Measurements from ENCODE around the gene PYCR2. TPM values are rescaled to one million over a fixed set of nuclear protein-coding genes. Genes with fewer than 3 reads are reported as not detected.
A peak's percentile ranks its signal among the peaks of the same experiment; 100 is the strongest.
"Not testable (repeated sequence)": the region's sequence is repeated elsewhere in the genome, so short reads cannot be mapped to it uniquely, and the experiment has no call there.

The PYCR2 gene
- 10 to 100 TPM; 38.8 to 55.0 (median 41.0) TPM for total RNA-seq

DNA sequence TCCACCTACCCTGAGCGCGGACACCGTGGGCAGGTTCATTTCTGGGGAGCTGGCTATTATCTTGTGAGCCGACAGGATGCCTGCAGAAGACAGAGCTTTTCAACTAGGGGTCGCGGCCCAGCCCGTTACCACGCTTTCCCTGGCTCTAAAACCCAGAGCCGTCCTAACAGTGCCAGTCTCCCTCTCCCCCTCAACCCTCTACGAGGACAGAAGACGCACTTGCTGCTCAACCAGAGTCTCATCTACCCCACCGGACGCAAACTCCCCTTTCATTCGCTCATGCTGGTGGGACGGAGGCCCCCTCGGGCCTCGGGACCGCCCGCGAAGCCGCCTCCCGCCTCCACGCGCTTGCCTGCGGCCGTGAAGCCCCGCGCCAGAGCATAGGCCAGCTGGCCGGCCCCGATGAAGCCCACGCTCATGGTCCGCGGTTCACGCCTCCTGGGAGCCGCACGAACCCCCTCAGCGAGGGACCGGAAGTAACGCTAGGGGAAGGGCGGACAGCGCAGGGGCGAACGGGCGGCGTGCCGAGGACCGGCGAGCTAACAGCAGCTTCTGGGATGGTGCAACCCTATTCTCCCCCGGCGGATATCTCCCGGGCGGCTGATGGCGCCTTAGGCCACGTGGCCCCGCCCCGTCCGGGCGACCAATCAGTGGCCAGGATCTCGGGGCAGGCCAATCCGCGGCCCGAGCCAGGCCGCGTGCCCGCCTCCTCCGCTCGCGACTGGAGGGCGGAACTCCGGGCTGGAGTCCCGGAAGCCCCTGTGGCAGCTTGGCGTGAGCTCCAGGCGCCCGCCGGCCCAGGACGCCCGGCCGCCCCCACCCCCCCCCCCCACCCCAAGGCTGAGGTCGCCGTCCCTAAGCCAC lies at the start of gene PYCR2:
Gene PYCR2 (minus strand): TSS at position 559 of the 864 bp plus-strand sequence. CDS start 140 bp downstream, at position 419.
- intact Hi-C loops (cut with DNase I) = loop anchor here (5.0 kb wide), 1 partner anchor 48 kb away; no protein-coding TSS in a partner anchor
- TF ChIP-seq POLR2A (IDR thresholded peaks at IDR 0.05) = peak; percentile 37 to 94
- TF ChIP-seq, protein P1, sequence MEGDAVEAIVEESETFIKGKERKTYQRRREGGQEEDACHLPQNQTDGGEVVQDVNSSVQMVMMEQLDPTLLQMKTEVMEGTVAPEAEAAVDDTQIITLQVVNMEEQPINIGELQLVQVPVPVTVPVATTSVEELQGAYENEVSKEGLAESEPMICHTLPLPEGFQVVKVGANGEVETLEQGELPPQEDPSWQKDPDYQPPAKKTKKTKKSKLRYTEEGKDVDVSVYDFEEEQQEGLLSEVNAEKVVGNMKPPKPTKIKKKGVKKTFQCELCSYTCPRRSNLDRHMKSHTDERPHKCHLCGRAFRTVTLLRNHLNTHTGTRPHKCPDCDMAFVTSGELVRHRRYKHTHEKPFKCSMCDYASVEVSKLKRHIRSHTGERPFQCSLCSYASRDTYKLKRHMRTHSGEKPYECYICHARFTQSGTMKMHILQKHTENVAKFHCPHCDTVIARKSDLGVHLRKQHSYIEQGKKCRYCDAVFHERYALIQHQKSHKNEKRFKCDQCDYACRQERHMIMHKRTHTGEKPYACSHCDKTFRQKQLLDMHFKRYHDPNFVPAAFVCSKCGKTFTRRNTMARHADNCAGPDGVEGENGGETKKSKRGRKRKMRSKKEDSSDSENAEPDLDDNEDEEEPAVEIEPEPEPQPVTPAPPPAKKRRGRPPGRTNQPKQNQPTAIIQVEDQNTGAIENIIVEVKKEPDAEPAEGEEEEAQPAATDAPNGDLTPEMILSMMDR (IDR thresholded peaks at IDR 0.05) = no peak
- H3K27ac ChIP-seq = peak within 1 kb of the TSS; percentile 74 to 83 (median 82)
- H3K4me1 ChIP-seq = peaks cover 6 to 12% of the 10 kb centered on the region in 2 donors
- DNase-seq = peak; percentile 95 to 96
- no peaks in the 10 kb centered on the region for H3K9me3 ChIP-seq
- 0% methylated on average over 20 to 38 of the region's 80 CpGs for WGBS, 2 donors
- H3K36me3 ChIP-seq = peaks cover 3% of the 10 kb centered on the region in 2 donors
- H3K27me3 ChIP-seq = no peaks in the 10 kb centered on the region
- peak within 1 kb of the TSS; percentile 55 to 93 (median 83) for H3K4me3 ChIP-seq (replicated peaks in 1 of 3)

DNA sequence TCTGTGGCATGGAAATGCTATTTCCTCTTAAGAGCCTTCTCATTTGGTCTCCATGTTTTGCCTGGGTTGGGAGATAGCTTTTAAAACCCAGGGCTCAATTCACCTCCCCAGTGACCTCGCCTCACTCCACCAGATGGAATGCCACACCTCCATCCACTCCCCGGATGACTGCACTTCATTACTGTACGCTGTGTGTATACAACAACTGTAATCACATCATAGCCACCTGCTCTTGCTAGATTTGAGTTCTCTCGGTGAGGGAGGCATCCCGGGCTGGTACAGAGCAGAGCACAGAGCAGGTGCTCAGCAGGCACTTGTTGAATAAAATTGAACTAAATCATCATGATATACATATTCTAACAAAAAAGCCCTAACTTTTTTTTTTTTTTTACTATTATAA lies 49.1 kb upstream of the PYCR2 start:
- intact Hi-C loops (cut with DNase I) = loop anchor here (5.0 kb wide), 1 partner anchor 51 kb away; the partner anchor contains the start of gene PYCR2
- DNase-seq = no peak
- no peaks in the 10 kb centered on the region for H3K36me3 ChIP-seq
- H3K9me3 ChIP-seq = no peaks in the 10 kb centered on the region
- H3K27me3 ChIP-seq = no peaks in the 10 kb centered on the region
- no peaks in the 10 kb centered on the region for H3K4me1 ChIP-seq
- 55 to 71% methylated on average over 5 of the region's 5 CpGs for WGBS, 2 donors
- no peak for TF ChIP-seq POLR2A (IDR thresholded peaks at IDR 0.05)
- TF ChIP-seq, protein P1 (IDR thresholded peaks at IDR 0.05) = no peak
- no peak overlapping the region for H3K4me3 ChIP-seq (replicated peaks in 1 of 3)
- no peak overlapping the region for H3K27ac ChIP-seq

GRCh38 chr1:225972344-225973152 lies 48.5 kb upstream of the PYCR2 start:
- 92 to 96% methylated on average over 11 to 15 of the region's 15 CpGs for WGBS, 2 donors
- Histone ChIP-seq H3K27ac (no peak overlapping the region), H3K4me1 (no peaks in the 10 kb centered on the region), H3K36me3 (no peaks in the 10 kb centered on the region), H3K9me3 (no peaks in the 10 kb centered on the region), H3K4me3 (replicated peaks in 1 of 3) (no peak overlapping the region), H3K27me3 (no peaks in the 10 kb centered on the region)
- intact Hi-C loops (cut with DNase I) = loop anchor here (5.0 kb wide), 1 partner anchor 50 kb away; the partner anchor contains the start of gene PYCR2
- DNase-seq = no peak
- TF ChIP-seq POLR2A (IDR thresholded peaks at IDR 0.05) = no peak
- TF ChIP-seq, protein P1 (IDR thresholded peaks at IDR 0.05) = no peak

- not testable (repeated sequence) for DNase-seq; H3K4me3 ChIP-seq (replicated peaks in 1 of 3); H3K4me1 ChIP-seq; H3K9me3 ChIP-seq; H3K27ac ChIP-seq; H3K36me3 ChIP-seq; H3K27me3 ChIP-seq
- intact Hi-C loops (cut with DNase I) = loop anchor here (5.0 kb wide), 1 partner anchor 48 kb away; the partner anchor contains the start of gene PYCR2
- WGBS, 2 donors = 92 to 94% methylated on average over 16 of the region's 16 CpGs
These were observed 46.6 kb upstream of the PYCR2 start for GRCh38 chr1:225970592-225971157.

- not testable (repeated sequence) for H3K27me3 ChIP-seq; H3K4me1 ChIP-seq; H3K4me3 ChIP-seq (replicated peaks in 1 of 3); H3K9me3 ChIP-seq; H3K36me3 ChIP-seq; DNase-seq; H3K27ac ChIP-seq
- WGBS, 2 donors = 100% methylated on average over 3 of the region's 28 CpGs; no CpG with 5 or more reads in 1 of the 2 donors
- intact Hi-C loops (cut with DNase I) = loop anchor here (5.0 kb wide), 1 partner anchor 47 kb away; the partner anchor contains the start of gene PYCR2
These were observed 45.7 kb upstream of the PYCR2 start for GRCh38 chr1:225969751-225970150.
